MM.1S (cell line): ENCODE results near the gene CDC42EP5.

Experiments
- CTCF ChIP-seq: fragments of 300-600 bp; sonication (generic); IDR thresholded peaks from 2 replicates; pipeline ENCODE4 v1.5.1; 2016; ENCODE audit warnings: antibody characterized with exemption, low read length, mixed read lengths
- EZH2phosphoT487 ChIP-seq: fragments of 300-600 bp; sonication (generic); IDR thresholded peaks from 2 replicates; pipeline ENCODE4 v1.6.1; 2018; ENCODE audit warnings: antibody characterized with exemption, low read length

- TF ChIP-seq EZH2phosphoT487 (no peak), CTCF (no peak)
These were observed 45.5 kb downstream of the CDC42EP5 start for GRCh38 chr19:54427586-54427985.
